ENCODE data around the gene TNFRSF19. TPM values are rescaled to one million over a fixed set of nuclear protein-coding genes. Genes with fewer than 3 reads are reported as not detected.

Gene TNFRSF19
- total RNA-seq, 3 donors from 2014 or later = 5.3 to 9.1 (median 7.9) TPM

DNA sequence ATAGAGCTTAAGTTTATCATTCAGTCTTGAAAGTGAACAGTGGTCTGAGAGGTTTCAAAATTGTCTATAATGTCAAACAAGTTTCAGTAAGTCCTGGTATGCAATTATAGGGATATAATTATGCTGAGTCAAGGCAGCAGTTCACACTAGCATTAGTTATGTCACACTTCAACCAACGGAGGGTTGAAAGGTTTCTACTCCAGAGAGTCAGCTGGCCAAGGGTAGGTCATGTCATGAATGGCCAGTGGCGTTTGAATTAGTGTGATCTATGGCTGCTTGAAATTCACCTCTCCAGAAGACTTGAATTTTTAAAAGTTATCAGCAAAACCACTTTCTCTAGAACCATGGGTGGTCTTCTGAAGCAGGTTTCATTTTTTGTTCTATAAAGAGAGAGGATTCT lies 108.6 kb downstream of the TNFRSF19 start:
- Histone ChIP-seq H3K4me3 (no peak overlapping the region), H3K27ac (no peak overlapping the region), H3K36me3 (no peaks in the 10 kb centered on the region), H3K9me3 (peaks cover 0 to 4% of the 10 kb centered on the region in 2 donors), H3K4me1 (no peaks in the 10 kb centered on the region), H3K27me3 (no peaks in the 10 kb centered on the region)
- no peak for DNase-seq (ENCODE audit: low spot score in 2 of 2)
- intact Hi-C loops (cut with DNase I; ENCODE audit: low total_unique reads) = no loop called here
- TF ChIP-seq POLR2A (IDR thresholded peaks at IDR 0.05) = no peak
- TF ChIP-seq, protein P1, sequence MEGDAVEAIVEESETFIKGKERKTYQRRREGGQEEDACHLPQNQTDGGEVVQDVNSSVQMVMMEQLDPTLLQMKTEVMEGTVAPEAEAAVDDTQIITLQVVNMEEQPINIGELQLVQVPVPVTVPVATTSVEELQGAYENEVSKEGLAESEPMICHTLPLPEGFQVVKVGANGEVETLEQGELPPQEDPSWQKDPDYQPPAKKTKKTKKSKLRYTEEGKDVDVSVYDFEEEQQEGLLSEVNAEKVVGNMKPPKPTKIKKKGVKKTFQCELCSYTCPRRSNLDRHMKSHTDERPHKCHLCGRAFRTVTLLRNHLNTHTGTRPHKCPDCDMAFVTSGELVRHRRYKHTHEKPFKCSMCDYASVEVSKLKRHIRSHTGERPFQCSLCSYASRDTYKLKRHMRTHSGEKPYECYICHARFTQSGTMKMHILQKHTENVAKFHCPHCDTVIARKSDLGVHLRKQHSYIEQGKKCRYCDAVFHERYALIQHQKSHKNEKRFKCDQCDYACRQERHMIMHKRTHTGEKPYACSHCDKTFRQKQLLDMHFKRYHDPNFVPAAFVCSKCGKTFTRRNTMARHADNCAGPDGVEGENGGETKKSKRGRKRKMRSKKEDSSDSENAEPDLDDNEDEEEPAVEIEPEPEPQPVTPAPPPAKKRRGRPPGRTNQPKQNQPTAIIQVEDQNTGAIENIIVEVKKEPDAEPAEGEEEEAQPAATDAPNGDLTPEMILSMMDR (IDR thresholded peaks at IDR 0.05) = no peak
- no peak for TF ChIP-seq POLR2AphosphoS5 (IDR thresholded peaks at IDR 0.05)

DNA sequence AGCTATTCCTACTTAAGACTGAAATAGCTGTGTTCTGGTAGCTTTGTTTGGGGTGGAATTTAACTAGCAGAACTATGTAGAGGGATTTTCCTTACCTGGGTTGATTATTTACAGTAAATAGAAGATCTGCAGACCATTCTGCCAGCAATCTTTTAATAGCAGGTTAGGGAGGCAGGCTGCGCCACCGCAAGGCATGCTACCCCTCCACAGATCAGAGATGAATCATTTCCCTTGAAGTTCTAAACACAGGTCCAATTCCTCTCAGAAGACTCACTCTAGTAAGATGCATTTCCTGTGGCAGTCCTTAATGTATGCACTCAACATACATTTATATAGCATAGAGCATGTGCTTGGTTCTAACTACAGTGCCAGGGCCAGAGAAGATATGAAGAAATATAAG lies 109.0 kb downstream of the TNFRSF19 start:
- Histone ChIP-seq H3K4me3 (no peak overlapping the region), H3K9me3 (peaks cover 0 to 5% of the 10 kb centered on the region in 2 donors), H3K27me3 (no peaks in the 10 kb centered on the region), H3K27ac (no peak overlapping the region), H3K4me1 (no peaks in the 10 kb centered on the region), H3K36me3 (no peaks in the 10 kb centered on the region)
- intact Hi-C loops (cut with DNase I; ENCODE audit: low total_unique reads) = no loop called here
- no peak for DNase-seq (ENCODE audit: low spot score in 2 of 2)
- TF ChIP-seq, protein P1 (IDR thresholded peaks at IDR 0.05) = no peak
- TF ChIP-seq POLR2AphosphoS5 (IDR thresholded peaks at IDR 0.05) = no peak
- no peak for TF ChIP-seq POLR2A (IDR thresholded peaks at IDR 0.05)

DNA sequence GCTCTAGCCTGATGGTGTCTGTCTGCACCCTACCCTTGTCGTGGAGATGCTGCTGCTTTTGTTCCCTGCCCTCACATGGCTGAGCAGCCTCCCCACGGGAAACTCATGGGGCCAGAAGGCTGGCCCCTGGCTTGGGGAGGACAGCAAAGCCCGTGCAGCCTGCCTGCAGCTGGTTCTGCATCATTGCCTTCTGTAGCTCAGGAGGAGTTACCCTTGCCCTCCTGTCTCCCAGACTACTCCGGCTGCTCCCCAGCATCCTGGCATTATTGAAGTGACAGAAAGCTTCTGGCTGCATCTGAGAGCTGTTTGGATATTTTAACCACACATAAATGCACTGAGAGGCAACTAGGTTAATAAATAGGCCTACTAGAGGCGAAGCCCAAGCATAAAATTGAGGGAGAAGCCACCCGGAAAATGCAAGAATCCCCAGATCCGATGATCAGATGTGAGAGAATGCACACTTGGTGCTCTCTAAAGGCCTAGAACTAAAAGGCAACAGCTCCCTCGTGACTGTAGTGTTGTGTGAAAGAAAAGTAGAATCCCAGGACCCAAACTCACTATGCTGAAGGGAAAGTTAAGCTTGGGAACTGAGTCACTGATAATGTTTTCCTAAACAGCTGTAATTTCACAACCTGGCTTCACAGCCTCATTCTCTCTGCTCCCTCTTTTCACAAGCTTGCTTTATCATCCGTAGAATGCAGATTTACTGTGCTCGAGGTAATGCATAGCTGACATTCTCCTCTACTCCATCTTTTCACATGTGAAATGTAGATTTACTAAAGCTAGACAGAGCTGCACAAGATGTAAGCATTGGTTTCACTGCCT lies 110.8 kb downstream of the TNFRSF19 start:
- intact Hi-C loops (cut with DNase I; ENCODE audit: low total_unique reads) = no loop called here
- H3K9me3 ChIP-seq = peaks cover 0 to 14% of the 10 kb centered on the region in 2 donors
- no peak for DNase-seq (ENCODE audit: low spot score in 2 of 2)
- H3K27ac ChIP-seq = no peak overlapping the region
- H3K4me1 ChIP-seq = no peaks in the 10 kb centered on the region
- no peaks in the 10 kb centered on the region for H3K36me3 ChIP-seq
- TF ChIP-seq, protein P1 (IDR thresholded peaks at IDR 0.05) = no peak
- no peak for TF ChIP-seq POLR2AphosphoS5 (IDR thresholded peaks at IDR 0.05)
- TF ChIP-seq POLR2A (IDR thresholded peaks at IDR 0.05) = no peak
- no peaks in the 10 kb centered on the region for H3K27me3 ChIP-seq
- no peak overlapping the region for H3K4me3 ChIP-seq

DNA sequence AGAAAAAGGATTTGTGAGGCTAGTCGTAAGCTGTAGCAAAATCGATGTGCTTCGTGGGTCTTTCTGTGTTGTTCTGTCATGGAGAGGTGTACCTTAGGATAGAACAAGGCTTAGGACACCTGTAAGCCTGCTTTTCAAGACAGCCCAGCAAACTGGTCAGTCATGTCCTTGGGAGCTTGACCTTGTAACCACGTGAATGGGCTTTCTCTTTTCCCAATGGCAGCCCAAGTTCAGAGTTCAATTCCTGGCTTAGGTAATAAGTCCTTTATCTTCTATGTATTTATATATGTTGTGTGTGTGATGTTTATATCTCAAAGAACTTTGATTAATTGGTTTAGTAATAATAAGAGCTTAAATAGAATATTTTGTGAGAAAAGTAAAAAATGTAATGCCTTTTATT lies 112.9 kb downstream of the TNFRSF19 start:
- no peak overlapping the region for H3K27ac ChIP-seq
- no peak overlapping the region for H3K4me3 ChIP-seq
- intact Hi-C loops (cut with DNase I; ENCODE audit: low total_unique reads) = no loop called here
- no peaks in the 10 kb centered on the region for H3K27me3 ChIP-seq
- no peak for DNase-seq (ENCODE audit: low spot score in 2 of 2)
- TF ChIP-seq POLR2AphosphoS5 (IDR thresholded peaks at IDR 0.05) = no peak
- no peak for TF ChIP-seq POLR2A (IDR thresholded peaks at IDR 0.05)
- TF ChIP-seq, protein P1 (IDR thresholded peaks at IDR 0.05) = no peak
- H3K9me3 ChIP-seq = peaks cover 0 to 14% of the 10 kb centered on the region in 2 donors
- no peaks in the 10 kb centered on the region for H3K36me3 ChIP-seq
- no peaks in the 10 kb centered on the region for H3K4me1 ChIP-seq

DNA sequence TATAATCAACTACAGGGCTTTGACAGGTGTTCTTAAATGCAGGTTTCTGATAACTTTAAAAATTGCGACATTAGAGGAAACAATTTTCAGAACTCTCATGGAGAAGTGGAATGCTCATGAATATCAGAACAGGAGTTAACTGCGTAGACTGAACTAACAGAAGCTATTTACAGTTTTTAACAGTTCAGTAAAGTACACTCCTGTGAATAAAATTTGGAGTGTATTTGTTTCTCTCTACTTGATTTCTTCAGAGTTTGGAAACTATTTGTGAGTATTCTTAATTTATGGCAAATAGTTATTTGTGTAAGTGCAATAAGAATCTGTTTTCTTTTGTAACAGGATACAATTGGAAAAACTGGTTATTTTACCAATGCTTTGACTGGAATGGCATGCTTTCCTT lies 114.4 kb downstream of the TNFRSF19 start:
- no peaks in the 10 kb centered on the region for H3K4me1 ChIP-seq
- H3K27ac ChIP-seq = no peak overlapping the region
- no peaks in the 10 kb centered on the region for H3K27me3 ChIP-seq
- no peak overlapping the region for H3K4me3 ChIP-seq
- DNase-seq (ENCODE audit: low spot score in 2 of 2) = no peak
- intact Hi-C loops (cut with DNase I; ENCODE audit: low total_unique reads) = loop anchor here (1.0 kb wide), 1 partner anchor 16 kb away; no protein-coding TSS in a partner anchor
- TF ChIP-seq POLR2A (IDR thresholded peaks at IDR 0.05) (no peak), POLR2AphosphoS5 (IDR thresholded peaks at IDR 0.05) (no peak)
- TF ChIP-seq, protein P1 (IDR thresholded peaks at IDR 0.05) = no peak
- no peaks in the 10 kb centered on the region for H3K36me3 ChIP-seq
- peaks cover 0 to 14% of the 10 kb centered on the region in 2 donors for H3K9me3 ChIP-seq
